ENCODE measurements around the gene CHRNE. TPM values are rescaled to one million over a fixed set of nuclear protein-coding genes. Genes with fewer than 3 reads are reported as not detected.

CHRNE gene
- total RNA-seq, 2 donors from 2014 or later = 0.33 to 1.8 TPM

DNA sequence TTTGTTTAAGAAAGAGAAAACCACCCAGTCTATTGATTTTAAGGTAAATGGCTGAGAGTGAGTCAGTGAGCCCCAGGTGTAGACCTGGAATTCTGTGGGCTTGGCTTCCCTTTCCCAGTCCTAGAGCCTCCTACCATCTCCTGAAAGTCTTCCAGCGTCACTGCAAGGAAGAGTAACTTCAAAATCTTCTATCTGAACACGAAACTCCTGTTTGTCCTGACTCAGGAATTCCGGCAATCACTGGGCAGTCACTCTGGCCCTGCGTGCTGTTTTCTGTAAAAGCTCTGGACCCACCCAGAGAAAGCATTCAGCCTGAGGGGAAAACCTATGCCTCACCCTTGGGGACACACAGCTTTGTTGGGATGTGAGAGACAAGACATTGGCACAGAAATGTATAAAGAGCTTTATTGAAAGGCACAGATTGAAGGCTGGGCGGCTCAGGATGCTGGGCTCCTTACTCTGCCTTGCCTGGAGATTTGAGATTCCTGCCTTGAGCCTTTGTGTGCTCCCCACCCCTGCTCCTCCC, 53.8 kb downstream of the CHRNE start:
- TF ChIP-seq POLR2A (IDR thresholded peaks at IDR 0.05) = no peak
- TF ChIP-seq, protein P1, sequence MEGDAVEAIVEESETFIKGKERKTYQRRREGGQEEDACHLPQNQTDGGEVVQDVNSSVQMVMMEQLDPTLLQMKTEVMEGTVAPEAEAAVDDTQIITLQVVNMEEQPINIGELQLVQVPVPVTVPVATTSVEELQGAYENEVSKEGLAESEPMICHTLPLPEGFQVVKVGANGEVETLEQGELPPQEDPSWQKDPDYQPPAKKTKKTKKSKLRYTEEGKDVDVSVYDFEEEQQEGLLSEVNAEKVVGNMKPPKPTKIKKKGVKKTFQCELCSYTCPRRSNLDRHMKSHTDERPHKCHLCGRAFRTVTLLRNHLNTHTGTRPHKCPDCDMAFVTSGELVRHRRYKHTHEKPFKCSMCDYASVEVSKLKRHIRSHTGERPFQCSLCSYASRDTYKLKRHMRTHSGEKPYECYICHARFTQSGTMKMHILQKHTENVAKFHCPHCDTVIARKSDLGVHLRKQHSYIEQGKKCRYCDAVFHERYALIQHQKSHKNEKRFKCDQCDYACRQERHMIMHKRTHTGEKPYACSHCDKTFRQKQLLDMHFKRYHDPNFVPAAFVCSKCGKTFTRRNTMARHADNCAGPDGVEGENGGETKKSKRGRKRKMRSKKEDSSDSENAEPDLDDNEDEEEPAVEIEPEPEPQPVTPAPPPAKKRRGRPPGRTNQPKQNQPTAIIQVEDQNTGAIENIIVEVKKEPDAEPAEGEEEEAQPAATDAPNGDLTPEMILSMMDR (IDR thresholded peaks at IDR 0.05) = no peak
- DNase-seq (no peak), ATAC-seq (no peak)
- H3K27me3 ChIP-seq = no peaks in the 10 kb centered on the region
- 76 to 98% methylated on average over 5 of the region's 5 CpGs for WGBS, 2 donors
- H3K27ac ChIP-seq = no peak overlapping the region
- no peaks in the 10 kb centered on the region for H3K36me3 ChIP-seq (replicated peaks in 1 of 2; ENCODE audit: insufficient read depth in 1 of 2, low read depth in 2 of 2)
- intact Hi-C loops (cut with DNase I) = no loop called here
- H3K4me3 ChIP-seq = no peak overlapping the region
- peaks cover 14% of the 10 kb centered on the region for H3K4me1 ChIP-seq
- no peaks in the 10 kb centered on the region for H3K9me3 ChIP-seq

Other genes with a start within 250 kb of the CHRNE start
- gene PELP1, start 199.0 kb downstream of the CHRNE start, total RNA-seq = 10 to 100 TPM; 18.9 to 39.9 TPM
- 10 to 100 TPM; 12.5 to 13.2 TPM for gene ARRB2, start 192.5 kb downstream of the CHRNE start, total RNA-seq
- gene MED11, start 171.7 kb downstream of the CHRNE start, total RNA-seq = 10 to 100 TPM; 20.8 to 23.3 TPM
- 1 to 10 TPM in 1 of 2 donors, under 1 TPM in 1; 0.52 to 2.3 TPM for gene ZMYND15, start 163.3 kb downstream of the CHRNE start, total RNA-seq
- gene CXCL16, start 163.2 kb downstream of the CHRNE start, total RNA-seq = 10 to 100 TPM in 1 of 2 donors, 1 to 10 TPM in 1; 3.6 to 27.5 TPM
- gene TM4SF5, start 131.2 kb downstream of the CHRNE start, total RNA-seq = 1 to 10 TPM; 1.8 to 2.0 TPM
- gene VMO1, start 116.7 kb downstream of the CHRNE start, total RNA-seq = not detected
- gene GLTPD2, start 114.1 kb downstream of the CHRNE start, total RNA-seq = not detected
- gene PSMB6, start 106.9 kb downstream of the CHRNE start, total RNA-seq = 10 to 100 TPM; 41.5 to 89.0 TPM
- gene PLD2, start 95.9 kb downstream of the CHRNE start, total RNA-seq = 10 to 100 TPM; 25.7 to 41.5 TPM
- gene MINK1, start 69.8 kb downstream of the CHRNE start, total RNA-seq = 10 to 100 TPM; 32.7 to 66.6 TPM
- gene C17orf107, start 3.6 kb downstream of the CHRNE start, total RNA-seq = 10 to 100 TPM in 1 of 2 donors, 1 to 10 TPM in 1; 5.2 to 11.9 TPM
- gene GP1BA, start 29.2 kb upstream of the CHRNE start, total RNA-seq = not detected
- gene SLC25A11, start 36.9 kb upstream of the CHRNE start, total RNA-seq = 10 to 100 TPM; 23.7 to 33.2 TPM
- gene RNF167, start 37.2 kb upstream of the CHRNE start, total RNA-seq = 10 to 100 TPM; 23.1 to 37.6 TPM
- 100 to 1,000 TPM; 164 to 180 TPM for gene PFN1, start 45.4 kb upstream of the CHRNE start, total RNA-seq
- 1 to 10 TPM; 3.3 to 3.6 TPM for gene ENO3, start 48.0 kb upstream of the CHRNE start, total RNA-seq
- gene SPAG7, start 64.7 kb upstream of the CHRNE start, total RNA-seq = 10 to 100 TPM; 26.2 to 29.0 TPM
- 10 to 100 TPM; 17.1 to 48.8 TPM for gene CAMTA2, start 84.6 kb upstream of the CHRNE start, total RNA-seq
- 1 to 10 TPM in 1 of 2 donors, not detected in 1; 1.0 TPM for gene INCA1, start 94.4 kb upstream of the CHRNE start, total RNA-seq
- gene KIF1C, start 94.9 kb upstream of the CHRNE start, total RNA-seq = 10 to 100 TPM; 43.1 to 54.4 TPM
- gene SLC52A1, start 132.3 kb upstream of the CHRNE start, total RNA-seq = not detected
- 1 to 10 TPM; 5.3 to 5.4 TPM for gene ZFP3, start 175.4 kb upstream of the CHRNE start, total RNA-seq
- 1 to 10 TPM; 3.9 to 4.0 TPM for gene ZNF232, start 208.8 kb upstream of the CHRNE start, total RNA-seq
- not detected for gene USP6, start 212.9 kb upstream of the CHRNE start, total RNA-seq

All from body of pancreas (tissue), 4 donors.